Measurements from ENCODE around the gene MPLKIP.
"Not testable (repeated sequence)": the region's sequence is repeated elsewhere in the genome, so short reads cannot be mapped to it uniquely, and the experiment has no call there.

The MPLKIP gene

DNA sequence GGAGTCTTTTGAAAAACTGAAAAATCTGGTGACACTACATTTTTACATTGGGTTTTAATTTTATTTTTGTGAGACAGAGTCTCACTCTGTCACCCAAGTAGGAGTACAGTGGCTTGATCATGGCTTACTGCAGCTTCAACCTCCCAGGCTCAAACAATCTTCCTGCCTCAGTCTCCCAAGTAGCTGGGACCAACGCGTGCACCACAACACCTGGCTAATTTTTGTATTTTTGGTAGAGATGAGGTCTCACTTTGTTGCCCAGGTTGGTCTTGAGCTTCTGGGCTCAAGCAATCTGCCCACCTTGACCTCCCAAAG is 11.5 kb downstream of the MPLKIP start:
- DNase-seq, result no peak

DNA sequence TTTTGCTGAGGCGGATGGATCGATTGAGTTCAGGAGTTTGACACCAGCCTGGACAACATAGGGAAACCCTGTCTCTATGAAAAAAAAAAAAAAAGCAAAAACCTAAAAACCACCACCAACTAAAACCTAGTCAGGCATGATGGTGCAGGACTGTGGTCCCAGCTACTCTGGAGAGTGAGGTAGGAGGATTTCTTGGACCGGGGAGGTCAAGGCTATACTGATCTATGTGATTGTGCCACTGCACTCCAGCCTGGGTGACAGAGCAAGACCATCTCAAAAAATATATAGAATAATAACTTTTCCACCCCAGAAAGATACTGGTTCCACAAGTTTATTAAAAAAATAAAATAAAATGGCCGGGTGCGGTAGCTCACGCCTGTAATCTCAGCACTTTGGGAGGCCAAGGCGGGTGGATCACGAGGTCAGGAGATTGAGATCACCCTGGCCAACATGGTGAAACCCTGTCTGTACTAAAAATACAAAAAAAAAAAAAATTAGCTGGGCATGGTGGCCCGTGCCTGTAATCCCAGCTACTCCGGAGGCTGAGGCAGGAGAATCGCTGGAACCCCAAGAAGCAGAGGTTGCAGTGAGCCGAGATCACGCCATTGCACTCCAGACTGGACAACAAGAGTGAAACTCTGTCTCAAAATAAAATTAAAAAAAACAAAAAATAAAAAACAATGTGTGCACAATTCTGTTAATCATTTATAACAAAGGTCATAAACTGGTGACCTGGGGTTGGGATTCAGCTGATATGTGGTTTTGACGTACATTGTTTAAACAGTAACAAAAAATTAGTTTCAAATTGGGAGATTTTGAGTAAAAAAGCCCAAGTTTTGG is 12.1 kb downstream of the MPLKIP start:
- not testable (repeated sequence) for DNase-seq

DNA sequence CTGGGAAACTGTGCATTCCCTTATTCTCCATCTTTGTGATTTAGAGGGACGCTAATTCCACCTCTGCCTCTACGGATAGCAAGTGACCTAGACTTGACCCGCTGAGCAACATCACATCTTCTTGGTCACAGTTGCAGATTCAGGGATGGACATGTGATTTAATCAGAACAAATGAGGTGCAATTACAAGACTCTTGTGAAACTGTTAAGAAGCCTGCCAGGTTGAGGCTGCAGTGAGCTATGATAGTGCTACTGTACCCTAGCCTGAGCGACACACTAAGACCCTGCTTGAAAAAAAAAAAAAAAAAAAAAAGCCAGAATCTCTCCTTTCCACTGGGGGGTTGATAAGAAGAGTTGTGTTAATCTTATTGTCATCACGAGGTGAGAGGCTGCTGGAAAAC is 14.4 kb downstream of the MPLKIP start:
- DNase-seq, result no peak

DNA sequence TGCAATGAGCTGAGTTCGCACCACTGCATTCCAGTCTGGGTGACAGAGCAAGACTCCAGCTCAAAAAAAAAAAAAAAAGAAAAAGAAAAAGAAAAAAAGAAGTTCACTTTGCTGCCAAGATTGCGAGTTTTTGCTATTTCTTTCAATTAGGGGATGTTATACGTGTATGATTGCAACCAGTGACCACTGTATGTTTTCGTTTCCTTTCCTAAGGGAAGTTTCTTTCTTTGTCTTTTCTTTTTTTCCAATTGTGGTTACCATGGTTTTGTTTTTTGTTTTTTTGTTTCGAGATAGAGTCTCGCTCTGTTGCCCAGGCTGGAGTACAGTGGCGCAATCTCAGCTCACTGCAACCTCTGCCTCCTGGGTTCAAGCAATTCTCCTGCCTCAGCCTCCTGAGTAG is 16.2 kb downstream of the MPLKIP start:
- DNase-seq, result not testable (repeated sequence)

DNA sequence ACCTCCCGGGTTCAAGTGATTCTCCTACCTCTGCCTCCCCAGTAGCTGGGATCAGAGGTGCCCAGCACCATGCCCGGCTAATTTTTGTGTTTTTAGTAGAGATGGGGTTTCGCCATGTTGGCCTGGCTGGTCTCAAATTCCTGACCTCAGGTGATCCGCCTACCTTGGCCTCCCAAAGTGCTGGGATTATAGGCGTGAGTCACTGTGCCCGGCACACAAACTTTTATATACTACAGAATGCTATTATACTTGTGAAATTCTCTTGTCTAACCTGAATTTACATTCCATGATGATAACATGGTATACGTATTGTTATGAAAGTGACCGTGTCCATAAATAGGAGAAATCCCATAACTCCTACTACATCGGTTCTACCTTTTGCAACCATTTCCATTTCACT is 17.2 kb downstream of the MPLKIP start:
- DNase-seq, result not testable (repeated sequence)

DNA sequence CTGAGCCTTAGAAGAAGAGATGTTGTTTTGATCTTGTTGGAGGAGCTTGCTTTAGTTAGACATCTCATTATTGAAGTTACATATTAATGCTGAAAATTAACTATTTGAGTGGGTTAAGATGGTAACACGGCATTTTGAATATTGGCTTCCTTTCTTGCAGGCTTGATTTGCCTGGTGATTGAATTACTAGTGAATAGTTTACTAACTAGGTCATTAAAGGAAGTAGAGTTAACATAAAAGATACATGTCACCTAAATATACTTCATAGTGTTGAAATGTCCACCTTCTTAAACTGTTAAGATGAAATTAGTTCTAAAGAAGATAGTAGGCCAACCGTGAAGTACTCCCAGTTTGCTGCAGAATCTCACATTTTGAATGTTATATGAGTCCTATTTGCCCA is 18.5 kb downstream of the MPLKIP start:
- no peak for DNase-seq

DNA sequence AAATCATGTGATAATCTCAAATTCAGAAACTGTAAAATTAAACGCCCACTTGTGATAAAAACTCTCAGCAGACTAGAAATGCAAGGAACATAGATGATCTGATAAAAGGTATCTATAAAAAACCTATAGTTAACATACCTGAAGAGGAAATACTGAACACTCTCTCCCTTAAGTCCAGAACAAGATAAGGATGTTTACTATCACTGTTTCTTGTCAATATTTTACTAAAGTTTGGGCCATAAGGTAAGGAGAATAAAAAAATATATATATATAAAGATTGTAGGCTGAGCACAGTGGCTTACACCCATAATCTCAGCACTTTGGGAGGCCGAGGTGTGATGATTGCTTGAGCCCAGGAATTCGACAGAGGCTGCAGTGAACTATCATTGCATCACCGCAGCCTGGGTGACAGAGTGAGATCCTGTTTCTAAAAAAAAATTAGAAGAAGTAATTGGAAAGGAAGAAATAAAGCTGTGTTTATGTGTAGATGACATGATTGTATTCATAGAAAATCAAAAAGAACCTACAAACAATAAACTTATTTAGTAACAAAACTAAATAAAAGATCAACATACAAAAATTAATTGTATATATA is 28.4 kb downstream of the MPLKIP start:
- no peak for DNase-seq

DNA sequence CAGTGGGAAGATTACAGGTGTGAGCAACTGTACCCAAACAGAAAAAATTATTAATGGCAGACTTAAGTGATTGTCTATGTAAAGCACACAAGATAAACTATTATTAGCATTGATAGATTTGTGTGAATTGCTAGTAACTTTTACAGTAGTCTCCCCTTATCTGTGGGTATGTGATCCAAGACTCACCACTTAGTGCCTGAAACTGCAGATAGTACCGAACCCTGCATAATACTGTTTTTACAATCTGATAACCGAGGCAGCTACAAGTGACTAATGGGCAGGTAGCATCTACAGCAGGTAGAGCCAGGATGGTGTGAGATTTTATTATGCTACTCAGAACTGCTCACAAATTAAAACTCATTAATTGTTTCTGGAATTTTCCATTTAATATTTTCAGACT is 31.5 kb downstream of the MPLKIP start:
- DNase-seq, result no peak

DNA sequence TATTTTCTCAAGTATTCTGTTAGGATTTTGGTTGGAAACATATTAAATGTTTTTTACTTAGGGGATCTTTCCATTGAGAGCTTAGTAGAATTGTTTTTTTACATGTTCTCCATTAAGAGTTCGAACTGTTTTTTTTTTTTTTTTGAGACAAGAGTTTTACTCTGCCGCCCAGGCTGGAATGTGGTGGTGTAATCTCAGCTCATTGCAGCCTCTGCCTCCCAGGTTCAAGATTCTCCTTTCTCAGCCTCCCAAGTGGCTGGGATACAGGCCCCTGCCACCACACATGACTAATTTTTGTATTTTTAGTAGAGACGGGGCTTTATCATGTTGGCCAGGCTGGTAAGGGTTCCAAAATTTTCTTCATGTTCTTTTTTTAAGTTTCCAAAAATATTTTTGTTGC is 33.2 kb downstream of the MPLKIP start:
- DNase-seq, result no peak

DNA sequence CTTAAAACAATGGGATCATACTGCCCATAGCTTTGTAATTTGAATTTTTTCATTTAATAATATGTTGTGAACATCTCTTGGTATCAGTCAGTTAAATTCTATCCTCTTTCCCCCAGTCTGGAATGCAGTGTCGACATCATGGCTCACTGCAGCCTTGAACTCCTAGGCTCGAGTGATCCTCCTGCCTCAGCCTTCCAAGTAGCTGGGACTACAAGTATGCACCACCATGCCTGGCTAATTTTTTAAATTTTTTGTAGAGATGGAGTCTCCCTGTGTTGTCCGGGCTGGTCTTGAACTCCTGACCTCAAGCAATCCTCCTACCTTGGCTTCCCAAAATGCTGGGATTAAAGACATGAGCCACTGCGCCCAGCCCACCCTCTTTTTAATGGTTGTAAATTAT is 34.6 kb downstream of the MPLKIP start:
- no peak for DNase-seq

DNA sequence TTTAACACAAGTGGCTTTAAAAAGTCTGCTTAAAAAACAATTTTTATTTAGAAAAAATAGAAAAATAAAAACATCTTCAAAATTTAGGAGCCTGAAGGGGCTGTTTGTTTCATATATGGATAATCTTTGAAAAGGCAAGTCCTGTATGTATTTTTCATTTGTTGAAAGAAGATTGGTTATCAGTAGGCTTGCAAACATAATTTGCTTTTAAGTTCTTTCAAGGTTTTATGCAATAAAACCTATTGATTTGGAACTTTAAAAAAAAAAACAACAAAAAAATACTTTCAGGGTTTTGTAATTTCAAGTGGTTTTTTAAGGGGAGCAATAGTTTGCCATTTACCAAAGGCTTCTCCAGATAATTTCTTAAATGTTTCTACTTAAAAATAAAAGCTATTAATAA is 35.6 kb downstream of the MPLKIP start:
- no peak for DNase-seq

DNA sequence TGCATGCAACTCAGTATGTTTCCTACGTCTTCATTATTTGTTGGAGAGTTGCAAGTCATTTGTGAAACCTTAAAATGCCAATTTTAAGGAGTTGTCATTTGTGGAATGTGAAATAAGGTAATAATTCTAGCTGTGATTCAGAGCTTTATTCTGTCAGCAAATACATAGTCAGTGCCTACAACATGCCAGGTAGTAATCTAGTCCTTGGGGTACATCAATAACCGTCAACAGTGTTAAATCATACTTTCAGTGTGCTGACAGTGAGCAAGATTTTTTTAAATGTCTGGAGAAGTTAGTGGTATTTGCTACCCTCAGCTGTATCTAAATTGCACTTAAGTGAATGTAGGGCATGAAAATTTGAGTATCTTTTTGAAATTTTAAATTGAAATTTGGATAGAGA is 36.7 kb downstream of the MPLKIP start:
- no peak for DNase-seq

DNA sequence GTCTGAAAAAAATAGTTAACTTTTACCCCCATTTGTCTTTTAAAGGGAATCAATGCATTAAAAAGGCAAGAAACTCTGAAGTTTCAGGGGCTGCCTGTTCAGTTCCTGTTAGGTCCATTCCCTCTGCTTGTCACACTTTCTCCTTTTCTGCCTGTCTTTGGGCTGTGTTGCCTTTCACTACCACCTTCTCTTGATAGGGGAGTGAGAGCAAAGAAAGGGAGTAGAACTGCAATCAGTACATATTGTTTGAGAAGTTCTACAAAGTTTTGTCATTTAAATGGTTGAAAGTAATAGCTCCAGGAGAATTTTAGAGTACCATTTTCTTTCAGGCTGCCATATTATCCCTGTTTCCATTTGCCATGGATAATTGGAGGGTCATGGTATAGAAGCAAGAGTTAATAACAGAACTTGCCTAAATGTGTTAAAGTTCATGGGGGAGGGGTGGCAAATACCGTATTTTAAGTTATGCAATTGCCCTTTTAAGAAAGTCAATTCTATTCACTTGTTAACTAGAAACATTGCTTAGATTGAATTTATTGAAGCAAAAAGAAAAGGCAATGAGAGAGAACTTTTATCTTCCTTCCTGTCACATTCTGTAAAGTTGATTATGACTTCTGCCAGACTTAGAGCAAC is 38.6 kb downstream of the MPLKIP start:
- no peak for DNase-seq

DNA sequence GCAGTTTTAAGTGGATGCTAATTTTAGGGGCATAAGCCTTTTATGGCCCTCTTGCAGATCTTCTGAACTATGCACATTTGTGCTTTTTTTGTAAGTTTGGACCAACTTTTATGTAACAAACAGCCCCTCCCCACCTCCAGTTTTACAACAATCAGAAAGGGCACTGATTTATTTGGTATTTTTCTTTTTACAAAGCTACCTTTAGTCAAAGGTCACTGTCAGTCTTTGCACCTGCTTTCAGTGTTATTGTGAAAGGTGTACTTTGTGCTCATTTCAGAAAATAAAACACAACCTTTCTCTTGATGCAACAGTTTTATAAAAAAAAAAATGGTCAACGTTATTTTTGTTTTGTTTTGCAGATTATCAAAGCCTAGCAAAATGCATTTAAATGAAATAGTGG is 39.2 kb downstream of the MPLKIP start:
- no peak for DNase-seq

DNA sequence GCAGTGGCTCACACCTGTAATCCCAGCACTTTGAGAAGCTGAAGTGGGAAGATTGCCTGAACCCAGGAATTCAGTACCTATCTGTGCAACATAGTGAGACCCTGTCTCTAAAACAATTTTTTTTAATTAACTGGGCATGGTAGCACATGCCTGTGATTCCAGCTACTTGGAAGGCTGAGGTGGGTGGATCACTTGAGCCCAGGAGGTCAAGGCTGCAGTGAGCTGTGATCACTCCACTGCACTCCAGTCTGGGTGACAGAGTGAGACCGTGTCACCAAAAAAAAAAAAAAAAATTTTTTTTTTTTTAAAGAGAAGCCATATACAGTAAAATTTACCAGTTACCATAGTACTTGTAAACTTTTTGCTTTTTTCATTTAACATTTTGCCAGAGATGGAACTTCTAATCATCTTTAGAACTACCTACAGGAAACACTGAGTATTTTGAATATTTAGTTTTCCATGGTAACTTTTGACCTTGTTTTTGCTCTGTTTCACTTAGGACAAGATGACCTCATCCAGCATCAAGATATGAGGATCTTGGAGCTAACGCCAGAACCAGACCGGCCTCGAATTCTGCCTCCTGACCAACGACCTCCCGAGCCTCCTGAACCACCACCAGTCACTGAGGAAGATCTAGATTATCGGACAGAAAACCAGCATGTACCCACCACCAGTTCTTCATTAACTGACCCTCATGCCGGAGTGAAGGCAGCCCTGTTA is 40.6 kb downstream of the MPLKIP start:
- no peak for DNase-seq

DNA sequence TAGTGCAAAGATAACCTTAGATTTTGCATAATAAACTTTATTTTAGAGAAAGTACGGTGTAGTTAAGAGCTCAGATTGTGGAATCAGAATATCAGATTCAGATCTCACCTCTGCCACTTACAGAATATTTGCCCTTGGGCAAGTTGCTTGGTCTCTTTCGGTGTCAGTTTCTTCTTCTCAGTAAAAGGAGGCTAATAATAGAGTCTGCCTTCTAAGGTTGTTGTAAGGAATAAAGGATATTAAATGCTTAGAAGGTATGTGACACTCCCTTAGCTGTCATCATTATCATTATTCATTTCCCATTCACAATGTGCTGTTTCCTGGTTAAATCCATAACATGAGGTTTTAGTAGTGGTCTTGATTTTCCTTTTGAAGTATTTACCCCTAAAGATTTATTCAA is 42.2 kb downstream of the MPLKIP start:
- DNase-seq, result no peak

DNA sequence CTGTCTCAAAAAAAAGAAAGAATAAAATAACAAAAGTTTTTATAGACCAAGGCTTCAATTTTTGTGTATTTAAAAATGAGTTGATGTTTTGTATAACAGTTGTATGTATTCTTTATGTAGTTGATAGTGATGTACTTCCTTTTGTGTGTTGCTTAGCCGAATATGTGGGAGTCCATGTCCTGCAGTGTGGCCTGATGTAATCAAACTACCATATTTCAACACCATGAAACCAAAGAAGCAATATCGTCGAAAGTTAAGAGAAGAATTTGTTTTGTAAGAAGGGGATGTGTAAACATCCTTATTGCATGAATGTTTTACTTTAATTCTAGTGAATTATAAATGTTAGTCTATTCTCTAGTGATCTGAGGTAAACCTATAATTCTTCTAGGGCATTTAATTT is 56.6 kb downstream of the MPLKIP start:
- no peak for DNase-seq
